GM12878 (cell line): Measurements from ENCODE around the gene PRKCE. TPM values are rescaled to one million over a fixed set of nuclear protein-coding genes. Genes with fewer than 3 reads are reported as not detected.

Experiments
- ATAC-seq: fragments of 200-7000 bp; cut with Tn5 transposase; 3 replicates; pipeline ENCODE4 v1.9.1; 2020; ENCODE audit warnings: mild to moderate bottlenecking, moderate library complexity
- BruUV-seq: library from RNA; stranded (reverse); fragments of 400-500 nt; replicated peaks from 2 replicates; lab custom pipeline; 2021; lab: Mats Ljungman, UMichigan
- CTCF ChIA-PET: fragments of 300-600 bp; sonication (Branson Sonifier 250); formaldehyde crosslinking; extraction: SDS; loops from one replicate; lab custom pipeline; 2021; ENCODE audit warnings: inconsistent platforms; lab: Yijun Ruan, JAX
- POLR2A ChIA-PET: fragments of 350-600 bp; formaldehyde crosslinking; extraction: SDS; loops from one replicate; lab custom pipeline; 2021; ENCODE audit warnings: inconsistent platforms; lab: Charles Lee
- RAD21 ChIA-PET: fragments of 300-600 bp; sonication (Branson Sonifier 250); formaldehyde crosslinking; loops from one replicate; lab custom pipeline; 2023; ENCODE audit warnings: antibody characterized with exemption; ENCODE audit not compliant: unreplicated experiment; lab: Charles Lee
- SMC1A ChIA-PET: fragments of 300-600 bp; sonication (Branson Sonifier 250); formaldehyde crosslinking; loops from one replicate; lab custom pipeline; 2023; ENCODE audit not compliant: unreplicated experiment, uncharacterized antibody; lab: Charles Lee
- DNase-seq: peaks from one replicate; pipeline ENCODE4 v3.0.0-alpha.2; 2011; ENCODE audit warnings: low read depth, low spot score
- FAIRE-seq: peaks from 3 replicates; lab custom pipeline; 2011; peaks lifted over from hg19 to GRCh38; lab: Jason Lieb, UNC
- H2AFZ ChIP-seq: 2 replicates; pipeline ENCODE4 v1.6.0; 2011; ENCODE audit warnings: low read depth, low read length, control low read depth; ENCODE audit not compliant: control insufficient read depth
- H3K27ac ChIP-seq: 2 replicates; pipeline ENCODE4 v1.5.1; 2011; ENCODE audit warnings: control low read depth; ENCODE audit not compliant: control insufficient read depth, insufficient read depth
- H3K27me3 ChIP-seq, 2 experiments: replicated peaks in 1 of 2; 2 replicates each; pipeline versions ENCODE4 v1.6.0 to v1.6.1; 2011; ENCODE audit warnings: low read length in 1 of 2; ENCODE audit not compliant: control insufficient read depth in 2 of 2, insufficient read depth in 2 of 2
- H3K36me3 ChIP-seq, 2 experiments: 2 replicates each; pipeline ENCODE4 v1.5.1; 2011; ENCODE audit warnings: low read length in 1 of 2; ENCODE audit not compliant: control insufficient read depth in 2 of 2, insufficient read depth in 2 of 2
- H3K4me1 ChIP-seq: 2 replicates; pipeline ENCODE4 v1.6.1; 2011; ENCODE audit warnings: mild to moderate bottlenecking, low read length, moderate library complexity, mixed read lengths; ENCODE audit not compliant: control insufficient read depth, insufficient read depth
- H3K4me2 ChIP-seq: 2 replicates; pipeline ENCODE4 v1.6.0; 2011; ENCODE audit warnings: control low read depth; ENCODE audit not compliant: control insufficient read depth, insufficient read depth
- H3K4me3 ChIP-seq: fragments of 200-600 bp; sonication (generic); 2 replicates; pipeline ENCODE4 v1.5.1; 2016
- H3K79me2 ChIP-seq: 2 replicates; pipeline ENCODE4 v1.6.0; 2011; ENCODE audit warnings: low read length; ENCODE audit not compliant: control insufficient read depth, insufficient read depth
- H3K9ac ChIP-seq: 2 replicates; pipeline ENCODE4 v1.8.0; 2011; ENCODE audit warnings: low read length, control low read depth, mixed read lengths; ENCODE audit not compliant: control insufficient read depth, insufficient read depth
- H3K9me3 ChIP-seq: replicated peaks from 3 replicates; pipeline ENCODE4 v1.5.1; 2011; ENCODE audit warnings: mild to moderate bottlenecking, low read length; ENCODE audit not compliant: control insufficient read depth, insufficient read depth
- H4K20me1 ChIP-seq: 2 replicates; pipeline ENCODE4 v1.6.0; 2011; ENCODE audit not compliant: control insufficient read depth, insufficient read depth
- BRCA1 ChIP-seq: IDR thresholded peaks from 2 replicates; pipeline ENCODE4 v1.6.1; 2011; ENCODE audit warnings: low read depth, low read length, improper control_type of control experiment
- FOXM1 ChIP-seq: IDR thresholded peaks from 2 replicates; pipeline ENCODE4 v1.6.1; 2012; ENCODE audit warnings: low read depth, mild to moderate bottlenecking, inconsistent platforms, low read length, moderate library complexity
- NFXL1 ChIP-seq: fragments of 450-650 bp; IDR thresholded peaks from 2 replicates; pipeline ENCODE4 v1.6.1; 2017; ENCODE audit warnings: antibody characterized with exemption, mild to moderate bottlenecking, borderline replicate concordance
- RAD51 ChIP-seq: fragments of 450-650 bp; IDR thresholded peaks from 2 replicates; pipeline ENCODE4 v1.6.1; 2016; ENCODE audit warnings: moderate library complexity, mild to moderate bottlenecking, inconsistent platforms
- SMC3 ChIP-seq: IDR thresholded peaks from 2 replicates; pipeline ENCODE4 v1.6.1; 2011; ENCODE audit warnings: low read length, improper control_type of control experiment, borderline replicate concordance
- ZNF622 ChIP-seq: fragments of 450-650 bp; IDR thresholded peaks from 2 replicates; pipeline ENCODE4 v1.6.1; 2017; ENCODE audit warnings: mild to moderate bottlenecking, inconsistent platforms
- WGBS: methylation state at CpG from one replicate; pipeline ENCODE4 v1.1.6; 2016; ENCODE audit warnings: low lambda C conversion rate; ENCODE audit not compliant: insufficient replicate concordance, insufficient coverage; ENCODE audit errors: missing lambda C conversion rate; 5-methylcytosine and 5-hydroxymethylcytosine counted together
- in situ Hi-C: fragments of 300-500 bp; cut with MboI; formaldehyde crosslinking; loops from 9 replicates; pipeline ENCODE4 v1.14.3; 2018; ENCODE audit warnings: mixed read lengths
- intact Hi-C: fragments of 100-400 bp; cut with micrococcal nuclease; formaldehyde crosslinking; loops from one replicate; pipeline ENCODE4 v1.14.2; 2022; ENCODE audit not compliant: unreplicated experiment
- polyA plus RNA-seq, 11 experiments: library from polyadenylated mRNA; depleted of rRNA in 4 of 11; unstranded in 6 of 11; stranded (reverse) in 5 of 11; fragments of >200 nt; fragmentation: Nextera tagmentation in 4 of 11; fragmentation: Illumina TruSeq in 1 of 11; extraction: Ambion mirVana in 4 of 11; extraction: Trizol in 1 of 11; gene quantifications; 1 replicate in 1 of 11; 2 replicates in 10 of 11; pipeline versions ENCODE4 v1.2.1 to v1.2.3, GENCODE V29; 2011 to 2016; ENCODE audit warnings: inconsistent platforms in 2 of 11, missing spikeins in 2 of 11, low read depth in 1 of 11
- total RNA-seq, 4 experiments: library from RNA; depleted of rRNA in 3 of 4; stranded (reverse); fragments of >200 nt in 3 of 4; fragmentation: Illumina TruSeq in 1 of 4; extraction: Trizol in 1 of 4; gene quantifications; 2 replicates each; pipeline versions ENCODE4 v1.2.1 to v1.2.3, GENCODE V29; 2013 to 2021
- TF ChIP-seq, protein P1 (sequence below): fragments of 450-650 bp; IDR thresholded peaks from 2 replicates; pipeline ENCODE4 v1.6.1; 2014; ENCODE audit warnings: mild to moderate bottlenecking
- TF ChIP-seq, protein P2 (sequence below): fragments of 450-650 bp; IDR thresholded peaks from 2 replicates; pipeline ENCODE4 v1.6.1; 2016; ENCODE audit warnings: mild to moderate bottlenecking
- TF ChIP-seq, protein P3 (sequence below): fragments of 450-650 bp; IDR thresholded peaks from 2 replicates; pipeline ENCODE4 v1.6.1; 2017; ENCODE audit warnings: borderline replicate concordance
- TF ChIP-seq, protein P4 (sequence below): fragments of 450-650 bp; IDR thresholded peaks from 2 replicates; pipeline ENCODE4 v1.6.1; 2016; ENCODE audit warnings: mild to moderate bottlenecking, moderate library complexity, borderline replicate concordance
- TF ChIP-seq, protein P5 (sequence below): fragments of 450-650 bp; IDR thresholded peaks from 2 replicates; pipeline ENCODE4 v1.6.1; 2017; ENCODE audit warnings: low read depth, mild to moderate bottlenecking, moderate library complexity

The PRKCE gene
- total and polyA plus RNA-seq, 10 of the 15 experiments (the other 5 are each of a cell fraction or from before 2014, with no cell fraction given) = 2.6 to 28.2 (median 11.3) TPM

DNA sequence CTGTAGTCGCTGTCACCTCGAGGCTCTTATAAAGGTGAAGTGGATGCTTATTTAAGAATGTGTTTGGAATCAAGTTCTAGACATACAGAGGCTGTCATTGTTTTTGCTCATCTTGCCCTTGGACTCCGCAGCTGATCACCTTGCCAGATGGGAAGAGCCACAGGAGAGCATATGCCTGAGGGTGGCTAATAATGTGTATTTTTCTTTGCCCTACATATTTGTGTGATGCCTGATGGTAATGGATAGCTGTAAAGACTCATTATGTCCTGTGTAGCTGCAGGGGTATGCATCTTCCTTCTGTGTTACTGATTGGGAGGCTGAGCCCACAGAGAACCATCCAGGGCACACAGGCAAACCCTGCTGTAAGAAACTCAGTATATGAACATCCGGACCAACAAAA is 61.7 kb downstream of the PRKCE start:
- H3K79me2 ChIP-seq = peaks cover 2% of the 10 kb centered on the region
- POLR2A ChIA-PET = no interaction called here
- DNase-seq = no peak
- H3K4me2 ChIP-seq = no peak overlapping the region; the same call in 1 of the 2 replicates
- peaks cover under 1% of the 10 kb centered on the region; the same call in 1 of the 3 replicates for H3K9me3 ChIP-seq
- SMC1A ChIA-PET = interaction anchor here (0.6 kb wide), 2 partner anchors 65 to 1600 kb away, joined by 3 read pairs; no protein-coding TSS in a partner anchor
- H3K27ac ChIP-seq = 0 out of 2 replicates have a peak overlapping the region, but pooled peaks have one; percentile 10
- CTCF ChIA-PET = interaction anchor here (1.1 kb wide), 1 partner anchor 52 kb away, joined by 3 read pairs; no protein-coding TSS in a partner anchor
- intact Hi-C loops = no loop called here
- 80% methylated on average over 4 of the region's 4 CpGs for WGBS
- no peaks in the 10 kb centered on the region for H3K27me3 ChIP-seq
- peak; percentile 33 for ATAC-seq
- H2AFZ ChIP-seq = no peak overlapping the region
- no peak overlapping the region for H3K9ac ChIP-seq
- BruUV-seq = no TSS peak
- no peaks in the 10 kb centered on the region for H4K20me1 ChIP-seq
- peaks cover 0 to 2% of the 10 kb centered on the region in 2 experiments; a peak in 3 of 4 replicates for H3K36me3 ChIP-seq
- TF ChIP-seq RAD51 (no peak), NFXL1 (no peak), SMC3 (no peak), FOXM1 (no peak), ZNF622 (no peak), BRCA1 (no peak)
- TF ChIP-seq, protein P1, sequence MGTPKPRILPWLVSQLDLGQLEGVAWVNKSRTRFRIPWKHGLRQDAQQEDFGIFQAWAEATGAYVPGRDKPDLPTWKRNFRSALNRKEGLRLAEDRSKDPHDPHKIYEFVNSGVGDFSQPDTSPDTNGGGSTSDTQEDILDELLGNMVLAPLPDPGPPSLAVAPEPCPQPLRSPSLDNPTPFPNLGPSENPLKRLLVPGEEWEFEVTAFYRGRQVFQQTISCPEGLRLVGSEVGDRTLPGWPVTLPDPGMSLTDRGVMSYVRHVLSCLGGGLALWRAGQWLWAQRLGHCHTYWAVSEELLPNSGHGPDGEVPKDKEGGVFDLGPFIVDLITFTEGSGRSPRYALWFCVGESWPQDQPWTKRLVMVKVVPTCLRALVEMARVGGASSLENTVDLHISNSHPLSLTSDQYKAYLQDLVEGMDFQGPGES = no peak
- TF ChIP-seq, protein P2, sequence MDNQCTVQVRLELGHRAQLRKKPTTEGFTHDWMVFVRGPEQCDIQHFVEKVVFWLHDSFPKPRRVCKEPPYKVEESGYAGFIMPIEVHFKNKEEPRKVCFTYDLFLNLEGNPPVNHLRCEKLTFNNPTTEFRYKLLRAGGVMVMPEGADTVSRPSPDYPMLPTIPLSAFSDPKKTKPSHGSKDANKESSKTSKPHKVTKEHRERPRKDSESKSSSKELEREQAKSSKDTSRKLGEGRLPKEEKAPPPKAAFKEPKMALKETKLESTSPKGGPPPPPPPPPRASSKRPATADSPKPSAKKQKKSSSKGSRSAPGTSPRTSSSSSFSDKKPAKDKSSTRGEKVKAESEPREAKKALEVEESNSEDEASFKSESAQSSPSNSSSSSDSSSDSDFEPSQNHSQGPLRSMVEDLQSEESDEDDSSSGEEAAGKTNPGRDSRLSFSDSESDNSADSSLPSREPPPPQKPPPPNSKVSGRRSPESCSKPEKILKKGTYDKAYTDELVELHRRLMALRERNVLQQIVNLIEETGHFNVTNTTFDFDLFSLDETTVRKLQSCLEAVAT = no peak
- TF ChIP-seq, protein P3, sequence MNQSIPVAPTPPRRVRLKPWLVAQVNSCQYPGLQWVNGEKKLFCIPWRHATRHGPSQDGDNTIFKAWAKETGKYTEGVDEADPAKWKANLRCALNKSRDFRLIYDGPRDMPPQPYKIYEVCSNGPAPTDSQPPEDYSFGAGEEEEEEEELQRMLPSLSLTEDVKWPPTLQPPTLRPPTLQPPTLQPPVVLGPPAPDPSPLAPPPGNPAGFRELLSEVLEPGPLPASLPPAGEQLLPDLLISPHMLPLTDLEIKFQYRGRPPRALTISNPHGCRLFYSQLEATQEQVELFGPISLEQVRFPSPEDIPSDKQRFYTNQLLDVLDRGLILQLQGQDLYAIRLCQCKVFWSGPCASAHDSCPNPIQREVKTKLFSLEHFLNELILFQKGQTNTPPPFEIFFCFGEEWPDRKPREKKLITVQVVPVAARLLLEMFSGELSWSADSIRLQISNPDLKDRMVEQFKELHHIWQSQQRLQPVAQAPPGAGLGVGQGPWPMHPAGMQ = no peak
- TF ChIP-seq, protein P4, sequence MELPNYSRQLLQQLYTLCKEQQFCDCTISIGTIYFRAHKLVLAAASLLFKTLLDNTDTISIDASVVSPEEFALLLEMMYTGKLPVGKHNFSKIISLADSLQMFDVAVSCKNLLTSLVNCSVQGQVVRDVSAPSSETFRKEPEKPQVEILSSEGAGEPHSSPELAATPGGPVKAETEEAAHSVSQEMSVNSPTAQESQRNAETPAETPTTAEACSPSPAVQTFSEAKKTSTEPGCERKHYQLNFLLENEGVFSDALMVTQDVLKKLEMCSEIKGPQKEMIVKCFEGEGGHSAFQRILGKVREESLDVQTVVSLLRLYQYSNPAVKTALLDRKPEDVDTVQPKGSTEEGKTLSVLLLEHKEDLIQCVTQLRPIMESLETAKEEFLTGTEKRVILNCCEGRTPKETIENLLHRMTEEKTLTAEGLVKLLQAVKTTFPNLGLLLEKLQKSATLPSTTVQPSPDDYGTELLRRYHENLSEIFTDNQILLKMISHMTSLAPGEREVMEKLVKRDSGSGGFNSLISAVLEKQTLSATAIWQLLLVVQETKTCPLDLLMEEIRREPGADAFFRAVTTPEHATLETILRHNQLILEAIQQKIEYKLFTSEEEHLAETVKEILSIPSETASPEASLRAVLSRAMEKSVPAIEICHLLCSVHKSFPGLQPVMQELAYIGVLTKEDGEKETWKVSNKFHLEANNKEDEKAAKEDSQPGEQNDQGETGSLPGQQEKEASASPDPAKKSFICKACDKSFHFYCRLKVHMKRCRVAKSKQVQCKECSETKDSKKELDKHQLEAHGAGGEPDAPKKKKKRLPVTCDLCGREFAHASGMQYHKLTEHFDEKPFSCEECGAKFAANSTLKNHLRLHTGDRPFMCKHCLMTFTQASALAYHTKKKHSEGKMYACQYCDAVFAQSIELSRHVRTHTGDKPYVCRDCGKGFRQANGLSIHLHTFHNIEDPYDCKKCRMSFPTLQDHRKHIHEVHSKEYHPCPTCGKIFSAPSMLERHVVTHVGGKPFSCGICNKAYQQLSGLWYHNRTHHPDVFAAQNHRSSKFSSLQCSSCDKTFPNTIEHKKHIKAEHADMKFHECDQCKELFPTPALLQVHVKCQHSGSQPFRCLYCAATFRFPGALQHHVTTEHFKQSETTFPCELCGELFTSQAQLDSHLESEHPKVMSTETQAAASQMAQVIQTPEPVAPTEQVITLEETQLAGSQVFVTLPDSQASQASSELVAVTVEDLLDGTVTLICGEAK = no peak
- TF ChIP-seq, protein P5, sequence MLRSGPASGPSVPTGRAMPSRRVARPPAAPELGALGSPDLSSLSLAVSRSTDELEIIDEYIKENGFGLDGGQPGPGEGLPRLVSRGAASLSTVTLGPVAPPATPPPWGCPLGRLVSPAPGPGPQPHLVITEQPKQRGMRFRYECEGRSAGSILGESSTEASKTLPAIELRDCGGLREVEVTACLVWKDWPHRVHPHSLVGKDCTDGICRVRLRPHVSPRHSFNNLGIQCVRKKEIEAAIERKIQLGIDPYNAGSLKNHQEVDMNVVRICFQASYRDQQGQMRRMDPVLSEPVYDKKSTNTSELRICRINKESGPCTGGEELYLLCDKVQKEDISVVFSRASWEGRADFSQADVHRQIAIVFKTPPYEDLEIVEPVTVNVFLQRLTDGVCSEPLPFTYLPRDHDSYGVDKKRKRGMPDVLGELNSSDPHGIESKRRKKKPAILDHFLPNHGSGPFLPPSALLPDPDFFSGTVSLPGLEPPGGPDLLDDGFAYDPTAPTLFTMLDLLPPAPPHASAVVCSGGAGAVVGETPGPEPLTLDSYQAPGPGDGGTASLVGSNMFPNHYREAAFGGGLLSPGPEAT = no peak
- in situ Hi-C loops = no loop called here
- RAD21 ChIA-PET = no interaction called here
- H3K4me1 ChIP-seq = peaks cover 11% of the 10 kb centered on the region
- no peak overlapping the region for H3K4me3 ChIP-seq
- FAIRE-seq = no peak
